Loucy (cell line): ENCODE data around the gene IHH.

Experiments
- H2AFZ ChIP-seq: fragments of 200-600 bp; sonication (generic); 2 replicates; pipeline ENCODE4 v1.6.0; 2016; ENCODE audit warnings: antibody characterized with exemption, mild to moderate bottlenecking, low read length, moderate library complexity
- H3F3A ChIP-seq: fragments of 200-600 bp; 2 replicates; pipeline ENCODE4 v1.6.0; 2016; ENCODE audit warnings: antibody characterized with exemption, low read depth, mild to moderate bottlenecking
- H3K27me3 ChIP-seq: fragments of 200-600 bp; sonication (generic); 2 replicates; pipeline ENCODE4 v1.6.1; 2014; ENCODE audit warnings: low read length, mild to moderate bottlenecking; ENCODE audit not compliant: insufficient read depth, poor library complexity, severe bottlenecking
- H3K36me3 ChIP-seq: fragments of 200-600 bp; sonication (generic); 2 replicates; pipeline ENCODE4 v1.6.1; 2016; ENCODE audit warnings: low read length; ENCODE audit not compliant: insufficient read depth
- H3K4me1 ChIP-seq: fragments of 200-600 bp; sonication (generic); 2 replicates; pipeline ENCODE4 v1.5.1; 2014; ENCODE audit warnings: low read length, mild to moderate bottlenecking; ENCODE audit not compliant: insufficient read depth, poor library complexity, severe bottlenecking
- H3K4me2 ChIP-seq: fragments of 200-600 bp; sonication (generic); 2 replicates; pipeline ENCODE4 v1.6.0; 2014; ENCODE audit warnings: antibody characterized with exemption, low read length, low read depth, mild to moderate bottlenecking; ENCODE audit not compliant: poor library complexity, severe bottlenecking
- H3K4me3 ChIP-seq: fragments of 200-600 bp; sonication (generic); 2 replicates; pipeline ENCODE4 v1.5.1; 2014; ENCODE audit warnings: low read length, mild to moderate bottlenecking, mixed read lengths; ENCODE audit not compliant: poor library complexity, severe bottlenecking
- H3K79me2 ChIP-seq: fragments of 200-600 bp; sonication (generic); 2 replicates; pipeline ENCODE4 v1.6.1; 2014; ENCODE audit warnings: low read length; ENCODE audit not compliant: insufficient read depth
- H3K9ac ChIP-seq: fragments of 200-600 bp; sonication (generic); 2 replicates; pipeline ENCODE4 v1.6.0; 2014; ENCODE audit warnings: mild to moderate bottlenecking, low read depth, low read length, moderate library complexity; ENCODE audit not compliant: poor library complexity, severe bottlenecking
- H3K9me2 ChIP-seq: fragments of 200-600 bp; sonication (generic); replicated peaks from 2 replicates; pipeline ENCODE4 v1.6.1; 2016; ENCODE audit warnings: low read depth, low read length, mixed read lengths
- H3K9me3 ChIP-seq: fragments of 200-600 bp; sonication (generic); 2 replicates; pipeline ENCODE4 v1.6.1; 2014; ENCODE audit warnings: mild to moderate bottlenecking, antibody characterized with exemption, low read length, low read depth; ENCODE audit not compliant: insufficient read depth
- H4K20me1 ChIP-seq: fragments of 200-600 bp; sonication (generic); 2 replicates; pipeline ENCODE4 v1.6.0; 2014; ENCODE audit warnings: antibody characterized with exemption, low read length, mild to moderate bottlenecking; ENCODE audit not compliant: insufficient read depth, poor library complexity, severe bottlenecking
- CTCF ChIP-seq: fragments of 200-600 bp; sonication (generic); conservative IDR thresholded peaks from 2 replicates; pipeline ENCODE4 v1.5.1; 2014; ENCODE audit warnings: mild to moderate bottlenecking, antibody characterized with exemption, low read length
- EZH2phosphoT487 ChIP-seq: fragments of 200-600 bp; IDR thresholded peaks from 2 replicates; pipeline ENCODE4 v1.6.1; 2018; ENCODE audit warnings: antibody characterized with exemption, mild to moderate bottlenecking, moderate library complexity, borderline replicate concordance

The IHH gene

GRCh38 chr2:219081701-219082331 lies 21.1 kb upstream of the IHH start:
- Histone ChIP-seq H3K9ac (no peak overlapping the region), H3K79me2 (no peaks in the 10 kb centered on the region), H3K4me3 (no peak overlapping the region), H2AFZ (no peak overlapping the region), H3K9me2 (no peaks in the 10 kb centered on the region), H3K4me1 (peaks cover 25% of the 10 kb centered on the region), H3K27me3 (no peaks in the 10 kb centered on the region), H3F3A (no peaks in the 10 kb centered on the region), H3K9me3 (no peaks in the 10 kb centered on the region), H3K36me3 (peaks cover 9% of the 10 kb centered on the region; the same call in 1 of the 2 replicates), H3K4me2 (no peak overlapping the region), H4K20me1 (no peaks in the 10 kb centered on the region)
- TF ChIP-seq CTCF (no peak), EZH2phosphoT487 (no peak)

- Histone ChIP-seq H3K79me2 (no peaks in the 10 kb centered on the region), H3K27me3 (no peaks in the 10 kb centered on the region), H2AFZ (no peak overlapping the region), H3K9me2 (no peaks in the 10 kb centered on the region), H3K9me3 (no peaks in the 10 kb centered on the region), H3K9ac (no peak overlapping the region), H4K20me1 (no peaks in the 10 kb centered on the region), H3K36me3 (peaks cover 16% of the 10 kb centered on the region; the same call in 1 of the 2 replicates), H3K4me3 (no peak overlapping the region), H3F3A (no peaks in the 10 kb centered on the region), H3K4me1 (peaks cover 18% of the 10 kb centered on the region), H3K4me2 (no peak overlapping the region)
- TF ChIP-seq EZH2phosphoT487 = no peak
- no peak for TF ChIP-seq CTCF
These were observed 20.4 kb upstream of the IHH start for GRCh38 chr2:219081096-219081495.

GRCh38 chr2:219079417-219079816 lies 18.7 kb upstream of the IHH start:
- Histone ChIP-seq H3K4me3 (no peak overlapping the region), H4K20me1 (no peaks in the 10 kb centered on the region), H3K79me2 (no peaks in the 10 kb centered on the region), H3K4me2 (no peak overlapping the region), H3K4me1 (peaks cover 1% of the 10 kb centered on the region), H3F3A (no peaks in the 10 kb centered on the region), H3K9ac (no peak overlapping the region), H3K27me3 (no peaks in the 10 kb centered on the region), H3K9me3 (no peaks in the 10 kb centered on the region), H3K36me3 (peaks cover 30% of the 10 kb centered on the region; the same call in 1 of the 2 replicates), H2AFZ (no peak overlapping the region), H3K9me2 (no peaks in the 10 kb centered on the region)
- no peak for TF ChIP-seq EZH2phosphoT487

GRCh38 chr2:219078951-219079350 lies 18.2 kb upstream of the IHH start:
- H3K27me3 ChIP-seq = no peaks in the 10 kb centered on the region
- no peaks in the 10 kb centered on the region for H3K9me3 ChIP-seq
- H3K9ac ChIP-seq = no peak overlapping the region
- H3K4me2 ChIP-seq = no peak overlapping the region
- TF ChIP-seq EZH2phosphoT487 = no peak
- TF ChIP-seq CTCF = no peak
- H3K9me2 ChIP-seq = no peaks in the 10 kb centered on the region
- H4K20me1 ChIP-seq = no peaks in the 10 kb centered on the region
- H3K4me1 ChIP-seq = no peaks in the 10 kb centered on the region
- no peaks in the 10 kb centered on the region for H3F3A ChIP-seq
- H3K79me2 ChIP-seq = no peaks in the 10 kb centered on the region
- H2AFZ ChIP-seq = no peak overlapping the region
- H3K4me3 ChIP-seq = no peak overlapping the region
- peaks cover 33% of the 10 kb centered on the region; the same call in 1 of the 2 replicates for H3K36me3 ChIP-seq
